Stimulated activated CD4-positive, alpha-beta T cell treated with anti-CD3 and anti-CD28 coated beads, TNF-alpha, amount 100 ng/mL, for 4 hours (primary cell): ENCODE measurements around the gene JDP2.
A peak's percentile ranks its signal among the peaks of the same experiment; 100 is the strongest.

Experiments
- DNase-seq, 3 experiments: peaks; one replicate each; pipeline ENCODE4 v3.0.0-alpha.2; 2020; ENCODE audit warnings: low read depth in 3 of 3

Gene JDP2

DNA sequence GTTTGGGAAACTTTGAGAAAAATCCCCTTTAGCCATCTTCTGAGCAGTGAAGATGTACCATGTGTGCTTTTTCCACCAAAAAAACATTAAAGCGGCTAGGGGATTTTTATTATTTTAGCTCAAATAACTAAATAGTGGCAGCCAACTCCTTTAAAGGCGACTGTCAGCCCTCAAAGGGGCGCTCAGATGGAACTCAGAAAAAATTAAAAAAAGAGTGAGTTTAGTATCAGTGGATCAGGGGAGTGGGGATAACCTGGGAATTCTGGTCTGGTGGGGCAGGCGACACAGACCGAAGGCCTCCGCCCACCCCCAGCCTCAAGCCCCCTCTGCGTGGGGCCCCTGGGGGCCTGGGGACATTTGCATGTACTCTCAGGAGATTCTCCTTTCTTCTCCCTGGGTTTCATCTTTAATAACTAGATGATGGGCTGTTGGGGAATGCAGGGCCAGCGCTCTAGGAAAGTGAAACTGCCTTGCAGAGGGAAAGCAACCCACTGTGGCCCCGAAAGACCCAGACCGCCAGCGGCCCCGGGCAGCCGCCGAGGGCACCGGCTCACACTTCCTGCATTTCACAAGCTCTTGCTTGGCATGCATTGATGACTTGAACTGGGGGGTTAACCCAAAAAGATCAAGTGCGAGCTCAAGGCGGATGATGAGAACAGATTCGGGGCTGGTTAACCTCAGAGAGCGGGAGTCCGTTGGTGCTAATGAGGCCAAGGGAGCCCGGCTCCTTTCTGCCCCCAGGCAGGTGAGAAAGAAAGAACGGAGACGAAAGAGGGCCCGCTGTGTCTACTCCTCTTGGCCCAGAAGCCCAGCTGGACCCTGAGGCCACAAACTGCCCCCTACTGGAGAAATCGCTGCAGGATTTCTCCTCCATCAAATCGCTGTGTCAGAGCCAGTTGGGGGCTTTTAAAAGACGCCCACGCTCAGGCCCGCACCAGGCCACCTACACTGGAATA is 87.1 kb downstream of the JDP2 start:
- DNase-seq: no peak

GRCh38 chr14:75515629-75515996 is 87.8 kb downstream of the JDP2 start:
- no peak for DNase-seq

GRCh38 chr14:75518625-75519024 is 90.8 kb downstream of the JDP2 start:
- DNase-seq: no peak

DNA sequence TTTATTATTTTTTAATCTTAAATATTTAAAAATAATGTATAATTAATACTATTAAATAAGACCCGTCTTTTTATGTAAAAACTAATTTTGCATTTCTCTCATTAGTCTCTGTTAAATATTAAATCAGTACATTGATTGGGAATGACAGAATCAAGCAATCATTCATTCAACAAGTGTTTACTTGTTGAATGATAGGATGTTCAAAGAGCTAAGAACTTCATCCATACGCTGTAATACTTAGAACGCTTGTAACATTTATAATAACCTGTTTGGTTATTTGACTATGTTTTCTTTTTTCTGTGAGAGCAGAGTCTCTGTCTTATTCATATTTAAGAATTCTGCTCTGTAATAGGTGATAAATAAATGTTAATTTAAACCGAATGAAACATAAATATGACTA is 91.6 kb downstream of the JDP2 start:
- no peak for DNase-seq

DNA sequence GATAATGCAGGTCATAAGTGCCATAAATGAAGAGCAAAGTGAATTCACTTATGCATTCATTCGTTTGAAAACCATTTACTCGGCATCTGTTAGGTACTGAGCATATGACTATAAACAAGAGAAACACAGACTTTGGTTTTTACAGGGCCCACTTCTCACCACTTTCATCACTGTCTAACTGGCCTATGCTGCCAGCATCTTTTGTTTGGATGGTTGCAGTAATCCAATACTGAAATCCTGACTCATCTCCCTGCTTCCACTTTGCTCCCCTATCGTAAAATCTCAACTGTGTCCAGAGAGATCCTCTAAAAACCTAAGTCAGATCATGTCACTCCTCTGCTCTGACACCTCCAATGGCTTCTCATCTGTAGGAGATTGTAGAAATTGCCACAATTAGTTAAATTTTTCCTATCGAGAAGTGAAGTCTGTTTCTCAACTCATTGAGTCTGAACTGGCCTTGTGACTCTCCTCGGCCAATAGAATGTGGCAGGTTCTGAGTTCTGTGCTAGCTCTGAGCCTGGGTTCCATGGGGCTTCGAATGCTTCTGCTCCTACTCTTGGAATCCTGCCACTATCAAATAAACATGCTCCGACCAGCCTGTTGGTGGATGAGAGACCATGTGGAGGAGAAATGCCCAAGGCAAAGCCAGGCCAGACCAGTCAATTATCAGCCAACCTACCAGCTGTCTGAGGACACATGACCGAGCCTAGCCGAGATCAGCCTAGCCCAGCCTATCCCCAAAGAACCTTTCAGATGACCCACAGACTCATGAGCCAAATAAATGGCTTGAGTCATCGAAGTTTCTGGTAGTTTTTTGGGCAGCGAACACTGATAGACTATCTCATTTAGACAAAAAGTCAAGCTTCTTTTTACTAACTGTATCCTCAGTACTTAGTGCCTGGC is 92.3 kb downstream of the JDP2 start:
- no peak for DNase-seq

GRCh38 chr14:75520852-75521251 is 93.0 kb downstream of the JDP2 start:
- no peak for DNase-seq

- no peak for DNase-seq
These were observed 93.8 kb downstream of the JDP2 start for GRCh38 chr14:75521415-75522199.

DNA sequence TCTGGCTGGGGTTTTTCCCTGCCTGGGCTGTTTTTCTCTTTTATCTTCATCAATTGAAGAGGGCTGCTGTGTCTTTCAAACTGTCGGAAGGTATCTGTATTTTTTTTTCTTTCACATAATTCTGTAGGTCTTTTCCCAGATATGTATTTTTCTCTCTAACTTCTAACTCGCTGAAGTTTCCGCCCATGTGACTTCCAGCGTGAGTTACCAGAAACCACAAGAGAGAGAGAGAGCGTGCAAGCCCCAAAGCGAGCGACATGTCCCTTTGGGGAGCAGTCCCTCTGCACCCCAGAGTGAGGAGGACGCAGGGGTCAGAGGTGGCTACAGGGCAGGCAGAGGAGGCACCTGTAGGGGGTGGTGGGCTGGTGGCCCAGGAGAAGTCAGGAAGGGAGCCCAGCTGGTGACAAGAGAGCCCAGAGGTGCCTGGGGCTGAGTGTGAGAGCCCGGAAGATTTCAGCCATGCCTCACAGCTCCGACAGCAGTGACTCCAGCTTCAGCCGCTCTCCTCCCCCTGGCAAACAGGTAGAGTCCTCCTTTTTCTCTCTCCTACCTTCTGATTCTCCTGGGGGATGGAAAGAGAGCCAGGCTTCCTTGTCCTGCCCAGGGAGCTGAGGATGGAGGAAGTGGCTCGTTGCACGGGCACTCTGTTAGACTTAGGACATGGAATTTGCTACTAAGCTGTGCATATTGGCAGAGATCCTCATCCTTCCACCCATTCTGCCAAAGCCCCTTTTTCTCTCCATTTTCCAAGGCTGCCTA is 94.6 kb downstream of the JDP2 start, which contains the start of gene BATF:
Gene BATF, plus strand, starts transcription at position 246 of the 759 bp plus-strand sequence. Its CDS starts 214 bp downstream, at position 460.
- peak; percentile 51 to 76 (median 69) for DNase-seq

GRCh38 chr14:75522983-75523318 is 95.1 kb downstream of the JDP2 start:
- DNase-seq: no peak
